PC-9 (cell line): ENCODE results near the gene ATXN1. TPM values are rescaled to one million over a fixed set of nuclear protein-coding genes. Genes with fewer than 3 reads are reported as not detected.

Source experiments
- BruUV-seq: library from RNA; stranded (reverse); fragments of 400-500 nt; replicated peaks from 2 replicates; lab custom pipeline; 2021; lab: Mats Ljungman, UMichigan
- CTCF ChIA-PET: fragments of 300-600 bp; sonication (Branson Sonifier 250); formaldehyde crosslinking; loops from one replicate; lab custom pipeline; 2022; ENCODE audit warnings: antibody characterized with exemption; lab: Charles Lee
- POLR2A ChIA-PET: fragments of 300-600 bp; sonication (Branson Sonifier 250); formaldehyde crosslinking; loops from one replicate; lab custom pipeline; 2022; ENCODE audit warnings: antibody characterized with exemption; ENCODE audit not compliant: unreplicated experiment; lab: Charles Lee
- DNase-seq, 2 experiments: peaks; one replicate each; pipeline versions ENCODE4 v3.0.0 to v3.0.0-alpha.2; 2015 to 2022; ENCODE audit warnings: mixed read lengths in 1 of 2
- H2AFZ ChIP-seq: fragments of 200-600 bp; sonication (generic); 2 replicates; pipeline ENCODE4 v1.8.1; 2017; ENCODE audit warnings: antibody characterized with exemption
- H3F3A ChIP-seq: fragments of 200-600 bp; sonication (generic); 2 replicates; pipeline ENCODE4 v1.8.1; 2017; ENCODE audit warnings: antibody characterized with exemption, mild to moderate bottlenecking, low read depth; ENCODE audit not compliant: insufficient read depth
- H3K27ac ChIP-seq: fragments of 200-600 bp; sonication (generic); 2 replicates; pipeline ENCODE4 v1.6.1; 2016; ENCODE audit warnings: mixed run types
- H3K27me3 ChIP-seq: fragments of 200-600 bp; sonication (generic); 2 replicates; pipeline ENCODE4 v1.6.1; 2016; ENCODE audit warnings: low read depth, mixed run types; ENCODE audit not compliant: insufficient read depth
- H3K36me3 ChIP-seq: fragments of 200-600 bp; sonication (generic); 2 replicates; pipeline ENCODE4 v1.6.1; 2016; ENCODE audit warnings: low read depth, mixed run types
- H3K4me1 ChIP-seq: fragments of 200-600 bp; sonication (generic); replicated peaks from 2 replicates; pipeline ENCODE4 v1.6.1; 2016; ENCODE audit warnings: mixed run types; ENCODE audit not compliant: insufficient read depth
- H3K4me2 ChIP-seq: fragments of 200-600 bp; sonication (generic); 2 replicates; pipeline ENCODE4 v1.6.1; 2017; ENCODE audit warnings: mixed run types
- H3K4me3 ChIP-seq: fragments of 200-600 bp; sonication (generic); 2 replicates; pipeline ENCODE4 v1.6.1; 2016; ENCODE audit warnings: mixed run types
- H3K79me2 ChIP-seq: fragments of 200-600 bp; sonication (generic); 2 replicates; pipeline ENCODE4 v1.6.1; 2017; ENCODE audit warnings: low read depth, mixed run types
- H3K9me2 ChIP-seq: fragments of 200-600 bp; sonication (generic); 2 replicates; pipeline ENCODE4 v1.8.1; 2017; ENCODE audit warnings: mild to moderate bottlenecking; ENCODE audit not compliant: insufficient read depth
- H3K9me3 ChIP-seq: fragments of 200-600 bp; sonication (generic); 2 replicates; pipeline ENCODE4 v1.8.1; 2016; ENCODE audit warnings: low read depth; ENCODE audit not compliant: insufficient read depth
- H4K20me1 ChIP-seq: fragments of 200-600 bp; sonication (generic); 2 replicates; pipeline ENCODE4 v1.8.1; 2017; ENCODE audit not compliant: insufficient read depth
- CTCF ChIP-seq: fragments of 200-600 bp; sonication (generic); conservative IDR thresholded peaks from 2 replicates; pipeline ENCODE4 v1.6.1; 2017; ENCODE audit warnings: mixed run types, antibody characterized with exemption, mild to moderate bottlenecking, moderate library complexity
- EZH2 ChIP-seq: fragments of 200-600 bp; sonication (generic); IDR thresholded peaks from 2 replicates; pipeline ENCODE4 v1.8.0; 2017; ENCODE audit warnings: antibody characterized with exemption, low read depth
- intact Hi-C: fragments of 100-400 bp; cut with micrococcal nuclease; formaldehyde crosslinking; loops from one replicate; pipeline ENCODE4 v1.10.0; 2022; ENCODE audit not compliant: unreplicated experiment
- total RNA-seq: library from RNA; stranded (reverse); gene quantifications from 2 replicates; pipeline ENCODE4 v1.2.3, GENCODE V29; 2021

Gene ATXN1
- total RNA-seq, 1 experiment from 2014 or later, result 42.7 TPM

DNA sequence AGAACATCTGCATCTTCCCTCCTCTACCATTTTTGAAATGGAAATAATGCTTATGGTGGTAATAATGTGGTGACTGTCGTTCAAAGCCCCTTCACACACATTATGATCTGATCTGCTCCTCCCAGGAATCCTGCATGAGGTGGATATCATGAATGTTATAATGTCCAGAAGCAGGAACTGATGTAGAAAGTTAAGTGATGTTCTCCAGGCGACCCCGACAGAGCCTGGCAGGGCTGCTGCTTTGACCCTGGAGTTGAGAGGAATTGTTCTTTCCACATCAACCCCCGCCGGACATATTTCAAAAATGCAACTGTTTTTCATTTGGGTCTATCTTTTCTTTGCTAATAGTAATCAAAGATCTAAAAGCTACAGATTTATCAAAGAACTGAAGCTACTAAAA lies 391.3 kb downstream of the ATXN1 start:
- H3K36me3 ChIP-seq, result no peaks in the 10 kb centered on the region
- no peaks in the 10 kb centered on the region for H3K9me2 ChIP-seq
- DNase-seq, result no peak
- TF ChIP-seq CTCF (no peak), EZH2 (no peak)
- H3K27ac ChIP-seq, result no peak overlapping the region
- H3K9me3 ChIP-seq, result no peaks in the 10 kb centered on the region
- no peaks in the 10 kb centered on the region for H3F3A ChIP-seq
- H3K27me3 ChIP-seq, result no peaks in the 10 kb centered on the region
- no peak overlapping the region for H3K4me3 ChIP-seq
- H3K4me2 ChIP-seq, result no peak overlapping the region
- intact Hi-C loops, result no loop called here
- ChIA-PET CTCF (no interaction called here), POLR2A (no interaction called here)
- no peaks in the 10 kb centered on the region for H3K79me2 ChIP-seq
- BruUV-seq, result no TSS peak
- H4K20me1 ChIP-seq, result no peaks in the 10 kb centered on the region
- H2AFZ ChIP-seq, result no peak overlapping the region
- no peaks in the 10 kb centered on the region for H3K4me1 ChIP-seq

DNA sequence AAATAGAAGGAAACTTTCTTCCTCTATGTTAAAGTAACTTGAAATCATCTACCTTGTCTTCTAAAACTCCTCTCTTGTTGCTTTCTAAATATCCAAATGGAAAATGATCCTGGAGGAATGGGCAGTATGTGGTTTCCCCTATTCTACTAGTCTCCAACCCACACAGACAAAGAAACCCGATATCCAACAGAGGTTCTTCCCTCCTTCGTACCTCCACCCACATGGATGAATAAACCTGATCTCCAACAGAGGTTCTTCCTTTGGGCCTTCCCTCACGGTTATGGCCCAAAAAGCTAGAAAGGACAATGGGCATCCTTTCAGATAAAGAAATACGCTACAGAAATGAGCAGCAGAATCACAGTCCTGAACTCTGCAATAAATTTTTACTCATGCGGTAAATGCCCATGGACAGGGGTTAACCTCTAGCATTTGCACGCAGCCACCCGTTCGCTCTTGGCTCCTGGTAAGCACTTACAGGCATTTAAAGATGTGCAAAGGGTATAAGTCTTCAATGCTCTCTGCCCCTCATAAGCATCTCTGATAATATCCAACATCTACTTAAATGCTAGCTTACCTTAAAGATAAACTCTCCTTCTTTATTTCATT lies 392.0 kb downstream of the ATXN1 start:
- TF ChIP-seq CTCF, result no peak
- TF ChIP-seq EZH2, result no peak
- no peak for DNase-seq
- Histone ChIP-seq H3K36me3 (no peaks in the 10 kb centered on the region), H3K27ac (no peak overlapping the region), H3K4me1 (no peaks in the 10 kb centered on the region), H2AFZ (no peak overlapping the region), H3K27me3 (no peaks in the 10 kb centered on the region), H3F3A (no peaks in the 10 kb centered on the region), H3K4me3 (no peak overlapping the region), H3K9me2 (no peaks in the 10 kb centered on the region), H3K79me2 (no peaks in the 10 kb centered on the region), H4K20me1 (no peaks in the 10 kb centered on the region), H3K4me2 (no peak overlapping the region), H3K9me3 (no peaks in the 10 kb centered on the region)
- POLR2A ChIA-PET, result no interaction called here
- no TSS peak for BruUV-seq
- intact Hi-C loops, result no loop called here
- CTCF ChIA-PET, result no interaction called here

GRCh38 chr6:16367571-16367970 lies 393.7 kb downstream of the ATXN1 start:
- POLR2A ChIA-PET, result no interaction called here
- TF ChIP-seq EZH2, result no peak

GRCh38 chr6:16363749-16364148 lies 397.5 kb downstream of the ATXN1 start:
- Histone ChIP-seq H3K36me3 (no peaks in the 10 kb centered on the region), H4K20me1 (no peaks in the 10 kb centered on the region), H3K27ac (no peak overlapping the region), H3K4me1 (no peaks in the 10 kb centered on the region), H3K9me2 (no peaks in the 10 kb centered on the region), H3K79me2 (no peaks in the 10 kb centered on the region), H3K4me3 (no peak overlapping the region), H3K4me2 (no peak overlapping the region), H3K9me3 (no peaks in the 10 kb centered on the region), H2AFZ (no peak overlapping the region), H3F3A (no peaks in the 10 kb centered on the region), H3K27me3 (no peaks in the 10 kb centered on the region)
- no TSS peak for BruUV-seq
- TF ChIP-seq CTCF (no peak), EZH2 (no peak)
- ChIA-PET CTCF (no interaction called here), POLR2A (no interaction called here)
- intact Hi-C loops, result no loop called here
- no peak for DNase-seq

More at GRCh38 chr6:16367571-16367970, 393.7 kb downstream of the ATXN1 start:
- intact Hi-C loops, result no loop called here
- H3K27ac ChIP-seq, result no peak overlapping the region
- no peak overlapping the region for H3K4me3 ChIP-seq
- no peaks in the 10 kb centered on the region for H3K27me3 ChIP-seq
- no peak overlapping the region for H2AFZ ChIP-seq
- no peak for DNase-seq
- no peaks in the 10 kb centered on the region for H3K4me1 ChIP-seq
- no peaks in the 10 kb centered on the region for H3K36me3 ChIP-seq
- BruUV-seq, result no TSS peak
- H3K9me3 ChIP-seq, result no peaks in the 10 kb centered on the region
- no peaks in the 10 kb centered on the region for H3F3A ChIP-seq
- no peaks in the 10 kb centered on the region for H4K20me1 ChIP-seq
- CTCF ChIA-PET, result interaction anchor here (0.6 kb wide), 1 partner anchor 52 kb away, joined by 8 read pairs; no protein-coding TSS in a partner anchor
- H3K79me2 ChIP-seq, result no peaks in the 10 kb centered on the region
- no peak overlapping the region for H3K4me2 ChIP-seq
- no peaks in the 10 kb centered on the region for H3K9me2 ChIP-seq
